HCT116 (cell line): ENCODE results near the gene CAPRIN2.

Source experiments
- CBX3 ChIP-seq: IDR thresholded peaks from 2 replicates; pipeline ENCODE4 v1.6.1; 2012; ENCODE audit warnings: low read depth
- ELF1 ChIP-seq: IDR thresholded peaks from 2 replicates; pipeline ENCODE4 v1.6.1; 2012; ENCODE audit warnings: low read depth, borderline replicate concordance
- EZH2 ChIP-seq: fragments of 200-600 bp; sonication (generic); IDR thresholded peaks from 2 replicates; pipeline ENCODE4 v1.6.1; 2017; ENCODE audit warnings: antibody characterized with exemption, mixed run types
- POLR2A ChIP-seq: IDR thresholded peaks from 2 replicates; pipeline ENCODE4 v1.7.0; 2011; ENCODE audit warnings: borderline replicate concordance; ENCODE audit not compliant: insufficient read depth, insufficient read length; ENCODE audit errors: extremely low read depth
- POLR2AphosphoS5 ChIP-seq: IDR thresholded peaks from 2 replicates; pipeline ENCODE4 v1.6.1; 2011; ENCODE audit warnings: mild to moderate bottlenecking, low read depth, low read length, moderate library complexity
- TCF7L2 ChIP-seq: IDR thresholded peaks from 2 replicates; pipeline ENCODE4 v1.7.0; 2011; ENCODE audit warnings: borderline replicate concordance, inconsistent platforms; ENCODE audit not compliant: insufficient read depth, insufficient read length; ENCODE audit errors: extremely low read depth
- ZFX ChIP-seq: fragments of 450-650 bp; IDR thresholded peaks from 2 replicates; pipeline ENCODE4 v1.6.1; 2017
- TF ChIP-seq, protein P1 (sequence below), 3 experiments: fragments of 200-600 bp in 1 of 3; sonication (generic) in 1 of 3; IDR thresholded peaks in 2 of 3; conservative IDR thresholded peaks in 1 of 3; 2 replicates each; pipeline ENCODE4 v1.5.1; 2012 to 2017; ENCODE audit warnings: low read depth in 2 of 3, low read length in 2 of 3, antibody characterized with exemption in 1 of 3, borderline replicate concordance in 1 of 3, control low read depth in 1 of 3, mild to moderate bottlenecking in 1 of 3, mixed read lengths in 1 of 3, mixed run types in 1 of 3, moderate library complexity in 1 of 3; ENCODE audit not compliant: insufficient read depth in 1 of 3
- TF ChIP-seq, protein P2 (sequence below): IDR thresholded peaks from 2 replicates; pipeline ENCODE4 v1.6.1; 2012; ENCODE audit warnings: low read depth

DNA sequence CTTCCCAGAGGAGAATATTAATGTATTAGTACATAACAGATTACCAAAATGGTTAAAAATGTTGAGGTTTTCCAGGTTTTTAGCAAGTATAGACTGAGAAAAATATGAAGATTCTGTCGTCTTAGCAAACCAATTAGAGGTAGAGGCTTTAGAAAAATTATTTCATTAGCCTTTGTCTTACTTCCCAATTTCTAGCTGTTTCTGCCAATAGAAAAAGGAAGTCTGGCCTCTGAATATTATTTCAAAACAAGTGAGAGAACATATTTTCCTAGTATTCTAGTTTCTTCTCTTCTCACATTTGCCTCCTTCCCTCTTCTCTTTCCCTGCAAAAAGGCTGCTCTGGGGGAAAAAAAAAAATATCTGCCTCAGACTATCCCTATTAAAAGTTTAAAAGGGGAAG lies 75.5 kb downstream of the CAPRIN2 start:
- TF ChIP-seq, protein P1, sequence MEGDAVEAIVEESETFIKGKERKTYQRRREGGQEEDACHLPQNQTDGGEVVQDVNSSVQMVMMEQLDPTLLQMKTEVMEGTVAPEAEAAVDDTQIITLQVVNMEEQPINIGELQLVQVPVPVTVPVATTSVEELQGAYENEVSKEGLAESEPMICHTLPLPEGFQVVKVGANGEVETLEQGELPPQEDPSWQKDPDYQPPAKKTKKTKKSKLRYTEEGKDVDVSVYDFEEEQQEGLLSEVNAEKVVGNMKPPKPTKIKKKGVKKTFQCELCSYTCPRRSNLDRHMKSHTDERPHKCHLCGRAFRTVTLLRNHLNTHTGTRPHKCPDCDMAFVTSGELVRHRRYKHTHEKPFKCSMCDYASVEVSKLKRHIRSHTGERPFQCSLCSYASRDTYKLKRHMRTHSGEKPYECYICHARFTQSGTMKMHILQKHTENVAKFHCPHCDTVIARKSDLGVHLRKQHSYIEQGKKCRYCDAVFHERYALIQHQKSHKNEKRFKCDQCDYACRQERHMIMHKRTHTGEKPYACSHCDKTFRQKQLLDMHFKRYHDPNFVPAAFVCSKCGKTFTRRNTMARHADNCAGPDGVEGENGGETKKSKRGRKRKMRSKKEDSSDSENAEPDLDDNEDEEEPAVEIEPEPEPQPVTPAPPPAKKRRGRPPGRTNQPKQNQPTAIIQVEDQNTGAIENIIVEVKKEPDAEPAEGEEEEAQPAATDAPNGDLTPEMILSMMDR (IDR thresholded peaks at IDR 0.05 in 2 of 3, conservative IDR thresholded peaks at IDR 0.05 in 1 of 3; ENCODE audit: borderline replicate concordance in 1 of 3, insufficient read depth in 1 of 3, low read depth in 2 of 3, low read length in 2 of 3) = no peak
- no peak for TF ChIP-seq POLR2A
- TF ChIP-seq POLR2AphosphoS5 = no peak
- no peak for TF ChIP-seq ELF1
- no peak for TF ChIP-seq TCF7L2
- no peak for TF ChIP-seq CBX3
- no peak for TF ChIP-seq EZH2
- TF ChIP-seq, protein P2, sequence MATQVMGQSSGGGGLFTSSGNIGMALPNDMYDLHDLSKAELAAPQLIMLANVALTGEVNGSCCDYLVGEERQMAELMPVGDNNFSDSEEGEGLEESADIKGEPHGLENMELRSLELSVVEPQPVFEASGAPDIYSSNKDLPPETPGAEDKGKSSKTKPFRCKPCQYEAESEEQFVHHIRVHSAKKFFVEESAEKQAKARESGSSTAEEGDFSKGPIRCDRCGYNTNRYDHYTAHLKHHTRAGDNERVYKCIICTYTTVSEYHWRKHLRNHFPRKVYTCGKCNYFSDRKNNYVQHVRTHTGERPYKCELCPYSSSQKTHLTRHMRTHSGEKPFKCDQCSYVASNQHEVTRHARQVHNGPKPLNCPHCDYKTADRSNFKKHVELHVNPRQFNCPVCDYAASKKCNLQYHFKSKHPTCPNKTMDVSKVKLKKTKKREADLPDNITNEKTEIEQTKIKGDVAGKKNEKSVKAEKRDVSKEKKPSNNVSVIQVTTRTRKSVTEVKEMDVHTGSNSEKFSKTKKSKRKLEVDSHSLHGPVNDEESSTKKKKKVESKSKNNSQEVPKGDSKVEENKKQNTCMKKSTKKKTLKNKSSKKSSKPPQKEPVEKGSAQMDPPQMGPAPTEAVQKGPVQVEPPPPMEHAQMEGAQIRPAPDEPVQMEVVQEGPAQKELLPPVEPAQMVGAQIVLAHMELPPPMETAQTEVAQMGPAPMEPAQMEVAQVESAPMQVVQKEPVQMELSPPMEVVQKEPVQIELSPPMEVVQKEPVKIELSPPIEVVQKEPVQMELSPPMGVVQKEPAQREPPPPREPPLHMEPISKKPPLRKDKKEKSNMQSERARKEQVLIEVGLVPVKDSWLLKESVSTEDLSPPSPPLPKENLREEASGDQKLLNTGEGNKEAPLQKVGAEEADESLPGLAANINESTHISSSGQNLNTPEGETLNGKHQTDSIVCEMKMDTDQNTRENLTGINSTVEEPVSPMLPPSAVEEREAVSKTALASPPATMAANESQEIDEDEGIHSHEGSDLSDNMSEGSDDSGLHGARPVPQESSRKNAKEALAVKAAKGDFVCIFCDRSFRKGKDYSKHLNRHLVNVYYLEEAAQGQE = no peak
- no peak for TF ChIP-seq ZFX
